ENCODE measurements around the gene CYP27B1.

Gene CYP27B1, protein sequence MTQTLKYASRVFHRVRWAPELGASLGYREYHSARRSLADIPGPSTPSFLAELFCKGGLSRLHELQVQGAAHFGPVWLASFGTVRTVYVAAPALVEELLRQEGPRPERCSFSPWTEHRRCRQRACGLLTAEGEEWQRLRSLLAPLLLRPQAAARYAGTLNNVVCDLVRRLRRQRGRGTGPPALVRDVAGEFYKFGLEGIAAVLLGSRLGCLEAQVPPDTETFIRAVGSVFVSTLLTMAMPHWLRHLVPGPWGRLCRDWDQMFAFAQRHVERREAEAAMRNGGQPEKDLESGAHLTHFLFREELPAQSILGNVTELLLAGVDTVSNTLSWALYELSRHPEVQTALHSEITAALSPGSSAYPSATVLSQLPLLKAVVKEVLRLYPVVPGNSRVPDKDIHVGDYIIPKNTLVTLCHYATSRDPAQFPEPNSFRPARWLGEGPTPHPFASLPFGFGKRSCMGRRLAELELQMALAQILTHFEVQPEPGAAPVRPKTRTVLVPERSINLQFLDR

DNA sequence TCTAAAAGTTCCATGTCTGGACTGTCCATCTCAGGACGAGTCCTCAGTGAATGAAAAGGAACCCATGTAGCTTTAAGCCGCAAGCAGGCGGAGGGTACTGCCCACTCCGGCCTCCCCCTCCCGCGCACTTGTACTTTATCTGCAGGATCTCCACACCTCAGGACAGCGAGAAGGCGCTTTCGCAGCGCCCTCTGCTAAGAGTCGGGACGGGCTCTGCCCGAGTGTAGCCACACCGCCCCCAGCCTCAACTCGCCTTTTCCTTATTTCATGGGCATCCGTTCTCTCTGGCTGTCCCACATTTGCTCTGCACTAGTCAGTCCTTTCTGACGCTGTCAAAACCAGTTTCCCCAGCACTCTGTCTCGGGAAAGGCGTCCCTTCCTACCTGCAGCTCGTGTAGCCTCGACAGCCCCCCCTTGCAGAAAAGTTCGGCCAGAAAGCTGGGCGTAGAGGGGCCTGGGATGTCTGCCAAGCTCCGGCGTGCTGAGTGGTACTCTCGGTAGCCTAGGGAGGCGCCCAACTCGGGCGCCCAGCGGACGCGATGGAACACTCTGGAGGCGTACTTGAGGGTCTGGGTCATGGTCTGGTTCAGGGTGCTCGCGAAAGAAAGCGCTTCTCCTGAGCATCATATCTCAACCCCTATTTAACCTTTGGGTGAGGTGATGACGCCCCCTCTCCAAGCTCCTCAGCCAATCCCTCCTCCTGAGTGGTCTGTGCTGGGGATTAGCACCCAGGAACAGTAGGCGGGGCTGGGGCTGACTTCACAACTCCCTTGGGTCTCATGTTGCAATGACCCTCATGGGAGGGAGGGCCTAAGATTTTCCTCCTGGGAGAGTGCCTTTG lies at the start of gene CYP27B1:
TSS of gene CYP27B1 (minus strand) at position 615 of the 841 bp plus-strand sequence. CDS start at position 578, 37 bp downstream.
- DNase-seq: no peak

- no peak for DNase-seq
Measured at GRCh38 chr12:57816001-57816854, 49.4 kb upstream of the CYP27B1 start.

GRCh38 chr12:57815177-57816000 lies 48.5 kb upstream of the CYP27B1 start:
- no peak for DNase-seq

DNA sequence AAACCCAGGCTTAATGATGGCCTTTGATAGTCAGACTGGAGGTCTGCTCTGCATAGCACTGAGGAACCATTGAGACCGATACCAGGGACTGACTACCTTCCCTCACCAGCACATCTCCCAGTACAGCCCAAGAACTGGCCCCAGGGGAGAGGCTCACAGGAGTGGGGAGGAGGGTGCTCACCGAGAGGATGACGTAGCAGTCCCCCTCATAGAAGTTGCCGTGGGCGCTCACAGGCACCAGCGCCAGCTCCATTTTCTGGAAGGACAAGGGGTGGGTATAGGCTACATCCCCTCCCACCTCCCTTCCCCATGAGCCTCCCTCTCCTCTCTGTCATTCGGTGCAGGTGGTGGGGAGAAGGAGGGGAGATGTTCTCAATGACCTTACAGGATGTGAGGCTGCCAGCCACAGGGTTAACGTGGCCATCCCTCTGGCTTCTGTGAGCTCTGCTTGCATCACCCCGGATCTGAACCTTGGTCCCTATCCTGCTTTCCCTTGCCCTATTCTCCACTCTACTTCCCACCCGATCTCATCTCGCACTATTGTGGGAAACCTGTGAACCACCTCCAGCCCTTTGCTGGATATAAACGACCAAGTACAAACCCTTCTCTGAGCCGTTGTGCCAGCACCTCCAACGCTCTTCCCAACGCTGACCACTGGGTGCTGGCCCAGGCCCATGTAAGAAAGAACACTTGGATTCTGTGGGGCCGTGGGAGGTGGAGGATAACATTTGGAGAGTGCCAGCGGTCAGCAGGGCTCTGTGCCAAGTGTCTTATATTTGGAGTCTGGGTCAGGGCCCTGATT lies 47.3 kb upstream of the CYP27B1 start:
- no peak for DNase-seq

DNA sequence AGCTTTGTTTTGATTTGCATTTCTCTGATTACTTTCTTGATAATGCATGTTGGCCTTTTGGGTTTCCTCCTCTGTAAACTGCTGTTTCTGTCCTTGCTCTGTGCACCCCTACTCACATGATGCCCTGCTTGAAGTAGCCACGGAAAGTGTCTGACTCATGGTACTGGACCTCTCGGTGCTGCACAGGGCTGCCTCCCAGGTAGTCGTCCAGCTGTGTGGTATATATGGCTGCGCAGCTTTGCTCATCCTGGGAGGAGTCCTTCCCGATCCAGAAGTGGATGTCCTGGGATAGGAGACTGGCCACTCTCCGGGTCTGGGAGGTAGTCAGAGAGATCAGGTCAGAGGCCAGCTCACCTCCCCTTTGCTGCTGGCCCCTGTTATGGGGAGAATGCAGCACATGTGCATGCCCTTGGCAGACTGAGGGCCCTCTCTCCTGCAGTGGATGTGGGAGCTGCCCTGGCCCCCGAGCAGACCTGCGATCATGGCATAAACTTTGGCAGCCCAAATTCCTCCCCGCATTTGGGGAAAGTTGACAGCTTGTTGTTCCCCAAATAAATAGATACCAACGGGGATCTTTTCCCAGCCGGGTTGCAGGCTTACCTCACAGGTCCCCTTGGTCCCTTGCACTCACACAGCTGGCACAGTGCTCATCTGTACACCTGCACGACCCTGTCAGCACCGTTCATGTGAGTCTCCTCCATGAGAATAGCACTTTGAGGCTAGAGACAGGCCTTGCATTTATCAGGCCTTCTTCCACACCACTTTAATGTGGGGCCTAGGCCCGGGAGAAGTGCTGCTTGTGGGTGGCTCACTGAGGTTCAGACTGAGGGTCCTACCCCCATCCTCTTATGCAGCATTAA lies 46.5 kb upstream of the CYP27B1 start:
- DNase-seq: no peak

- DNase-seq: no peak
Measured at GRCh38 chr12:57811028-57811755, 44.3 kb upstream of the CYP27B1 start.

DNA sequence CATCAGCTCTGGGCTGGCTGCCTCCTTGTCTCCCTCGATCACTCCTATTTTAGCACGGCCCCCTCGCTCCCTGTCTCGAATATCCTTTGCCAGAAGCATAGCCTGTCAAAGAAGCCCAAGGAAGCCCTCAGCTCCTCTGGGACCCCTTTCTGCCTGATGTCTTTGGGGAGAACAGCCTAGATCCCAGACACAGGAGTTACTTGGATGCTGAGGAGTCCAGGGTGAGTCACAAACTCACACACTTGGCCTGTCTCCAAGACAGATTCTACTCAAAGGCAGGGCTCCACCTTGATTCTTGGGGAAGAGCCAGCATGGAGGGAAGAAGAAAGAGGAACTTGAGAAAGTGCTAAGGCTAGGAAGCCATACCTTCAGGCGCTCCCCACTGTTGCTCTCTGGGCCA lies 43.6 kb upstream of the CYP27B1 start:
- no peak for DNase-seq

DNA sequence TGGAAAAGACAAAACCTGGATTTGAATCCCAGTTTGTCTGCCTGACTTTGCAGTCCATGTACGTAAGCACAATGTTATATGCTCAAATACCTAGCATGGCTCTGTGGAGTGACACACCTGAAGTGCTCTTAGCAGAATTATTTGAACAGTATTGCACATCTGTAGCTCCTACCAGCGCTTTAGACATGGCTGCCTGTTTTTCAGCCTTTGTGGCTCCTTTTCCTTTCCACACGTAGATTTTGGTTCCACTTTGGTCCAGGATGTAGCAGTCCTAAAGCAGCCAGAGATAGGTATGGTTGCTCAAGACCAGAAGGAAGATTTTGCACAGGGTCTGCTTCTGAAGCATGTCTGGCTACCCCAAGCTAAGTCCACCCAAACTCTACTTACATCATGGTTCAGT lies 42.5 kb upstream of the CYP27B1 start:
- DNase-seq: no peak

- no peak for DNase-seq
Measured at GRCh38 chr12:57808351-57808750, 41.5 kb upstream of the CYP27B1 start.

DNA sequence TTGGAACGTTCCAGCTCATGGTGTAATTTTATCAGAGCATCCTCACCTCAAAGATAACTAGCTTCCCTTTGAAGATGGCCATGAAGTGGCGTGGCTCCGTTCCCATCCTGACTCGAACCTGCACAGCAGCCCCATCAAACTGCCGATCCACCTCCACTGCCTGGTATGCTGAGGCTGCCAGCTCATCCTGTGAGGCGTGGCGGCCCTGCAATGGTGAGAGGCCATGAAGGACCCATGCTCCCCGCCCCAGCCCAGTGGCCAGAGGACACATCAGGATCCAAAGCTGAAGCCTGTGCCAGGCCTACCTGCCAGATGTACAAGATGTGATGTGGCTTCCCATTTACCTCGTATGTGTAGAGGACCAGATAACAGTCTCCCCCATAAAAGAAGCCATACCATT lies 40.4 kb upstream of the CYP27B1 start:
- no peak for DNase-seq

- no peak for DNase-seq
Measured at GRCh38 chr12:57806677-57807076, 39.8 kb upstream of the CYP27B1 start.

- no peak for DNase-seq
Measured at GRCh38 chr12:57803319-57803893, 36.5 kb upstream of the CYP27B1 start.

- no peak for DNase-seq
Measured at GRCh38 chr12:57802607-57803006, 35.7 kb upstream of the CYP27B1 start.

DNA sequence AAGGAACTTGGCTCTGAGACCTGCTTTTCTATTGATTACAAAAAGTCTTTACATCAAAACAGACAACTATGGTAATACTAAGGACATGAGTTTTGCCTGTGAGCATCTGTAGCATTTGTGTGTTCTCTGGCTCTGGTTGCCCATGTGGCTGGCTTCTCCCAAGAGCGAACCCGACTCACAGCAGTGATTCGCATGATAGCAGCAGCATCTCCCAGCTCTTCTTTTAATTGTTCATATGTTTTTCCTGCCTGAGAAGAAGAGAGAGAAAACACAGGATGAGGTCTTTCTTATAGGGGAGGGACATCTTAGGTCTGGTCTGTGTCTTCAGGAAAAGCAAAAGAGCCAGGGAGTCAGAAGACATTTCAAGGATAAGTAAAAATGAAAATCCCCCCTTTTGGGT lies 34.1 kb upstream of the CYP27B1 start:
- DNase-seq: no peak

GRCh38 chr12:57797933-57798332 lies 31.1 kb upstream of the CYP27B1 start:
- DNase-seq: no peak

GRCh38 chr12:57796996-57797395 lies 30.1 kb upstream of the CYP27B1 start:
- no peak for DNase-seq

- DNase-seq: no peak
Measured at GRCh38 chr12:57795354-57795753, 28.5 kb upstream of the CYP27B1 start.

- DNase-seq: no peak
Measured at GRCh38 chr12:57793920-57794319, 27.0 kb upstream of the CYP27B1 start.

DNA sequence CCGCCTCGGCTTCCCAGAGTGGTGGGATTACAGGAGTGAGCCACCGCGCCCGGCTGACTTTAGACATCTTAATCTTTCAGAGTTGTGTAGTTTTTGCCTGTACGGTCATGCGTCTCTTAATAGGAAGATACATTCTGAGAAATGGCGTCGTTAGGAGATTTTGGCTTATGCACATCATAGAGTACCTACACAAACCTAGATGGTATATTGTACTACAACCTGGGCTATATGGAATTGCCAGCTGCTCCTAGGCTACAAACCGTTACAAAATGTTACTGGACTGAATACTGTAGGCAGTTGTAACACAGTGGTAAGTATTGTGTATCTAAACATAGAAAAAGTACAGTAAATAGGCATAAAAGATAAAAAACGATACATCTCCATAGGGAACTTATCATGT lies 17.0 kb upstream of the CYP27B1 start:
- DNase-seq: no peak
